Gastroesophageal sphincter (tissue), 3 donors: ENCODE results near the gene TRNP1.

Experiments
- CTCF ChIP-seq, 4 experiments: fragments of 200-600 bp in 2 of 4; fragments of 450-650 bp in 2 of 4; sonication (generic) in 1 of 4; IDR thresholded peaks; one replicate each; pipeline ENCODE4 v1.5.1; 2017 to 2019; ENCODE audit warnings: antibody characterized with exemption in 4 of 4, mild to moderate bottlenecking in 2 of 4, moderate library complexity in 2 of 4
- EP300 ChIP-seq: sonication (generic); formaldehyde crosslinking; IDR thresholded peaks from one replicate; pipeline ENCODE4 v1.6.1; 2017; ENCODE audit warnings: antibody characterized with exemption, mild to moderate bottlenecking
- POLR2A ChIP-seq, 2 donors: fragments of 450-650 bp; IDR thresholded peaks; one replicate each; pipeline ENCODE4 v1.6.1; 2017; ENCODE audit warnings: antibody characterized with exemption in 2 of 2, mild to moderate bottlenecking in 2 of 2, moderate library complexity in 1 of 2
- POLR2AphosphoS5 ChIP-seq: sonication (generic); formaldehyde crosslinking; IDR thresholded peaks from one replicate; pipeline ENCODE4 v1.6.1; 2017; ENCODE audit warnings: antibody characterized with exemption

DNA sequence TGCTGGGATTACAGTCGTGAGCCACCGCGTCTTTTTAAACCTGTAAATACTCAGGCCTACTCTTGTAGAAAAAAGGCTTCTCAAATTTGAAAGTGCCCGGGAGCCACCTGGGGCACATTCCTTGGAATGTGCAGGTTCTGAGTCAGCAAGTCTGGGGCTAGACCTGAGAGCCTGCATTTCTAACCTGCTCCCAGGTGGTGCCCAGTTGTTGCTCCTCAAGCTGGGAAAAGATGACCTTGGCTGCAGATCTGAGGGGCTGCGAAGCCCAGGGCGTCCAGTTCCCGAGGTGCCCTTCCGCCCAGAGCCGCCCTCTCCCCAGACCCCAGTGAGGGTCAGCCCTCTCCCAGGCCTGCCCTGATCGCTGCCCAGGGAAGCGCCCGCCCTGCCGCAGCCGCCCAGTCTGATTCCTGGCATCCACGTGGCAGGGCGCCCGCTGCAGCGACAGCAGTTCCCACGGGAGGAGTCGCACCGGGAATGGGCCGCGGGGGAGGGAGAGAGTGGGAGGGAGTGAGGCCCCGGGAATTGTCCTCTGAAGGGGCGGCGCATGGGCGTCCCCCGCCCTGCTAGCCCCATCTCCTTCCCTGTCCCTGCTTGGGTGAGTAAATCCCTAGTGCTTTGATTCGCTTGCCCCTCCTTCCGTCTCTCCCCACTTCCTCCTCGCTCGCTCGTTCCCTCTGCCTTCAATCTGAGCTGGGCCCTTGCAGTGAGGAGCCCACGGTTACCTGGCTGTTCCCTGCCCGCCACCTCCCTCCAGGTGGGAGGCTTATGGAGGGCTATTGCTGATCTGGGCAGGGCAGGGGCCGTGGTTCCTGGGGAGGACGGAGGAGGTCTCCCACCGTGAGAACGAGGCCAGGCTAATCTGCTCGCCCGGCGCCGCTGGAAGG is 38.0 kb downstream of the TRNP1 start:
- no peak for TF ChIP-seq CTCF (IDR thresholded peaks at IDR 0.05)
- no peak for TF ChIP-seq POLR2A (IDR thresholded peaks at IDR 0.05)
- TF ChIP-seq EP300, result no peak
- peak; percentile 88 for TF ChIP-seq POLR2AphosphoS5
